ENCODE results near the gene TFF2. TPM values are rescaled to one million over a fixed set of nuclear protein-coding genes. Genes with fewer than 3 reads are reported as not detected.

TFF2 gene
- total RNA-seq, 1 donor from 2014 or later, result not detected

DNA sequence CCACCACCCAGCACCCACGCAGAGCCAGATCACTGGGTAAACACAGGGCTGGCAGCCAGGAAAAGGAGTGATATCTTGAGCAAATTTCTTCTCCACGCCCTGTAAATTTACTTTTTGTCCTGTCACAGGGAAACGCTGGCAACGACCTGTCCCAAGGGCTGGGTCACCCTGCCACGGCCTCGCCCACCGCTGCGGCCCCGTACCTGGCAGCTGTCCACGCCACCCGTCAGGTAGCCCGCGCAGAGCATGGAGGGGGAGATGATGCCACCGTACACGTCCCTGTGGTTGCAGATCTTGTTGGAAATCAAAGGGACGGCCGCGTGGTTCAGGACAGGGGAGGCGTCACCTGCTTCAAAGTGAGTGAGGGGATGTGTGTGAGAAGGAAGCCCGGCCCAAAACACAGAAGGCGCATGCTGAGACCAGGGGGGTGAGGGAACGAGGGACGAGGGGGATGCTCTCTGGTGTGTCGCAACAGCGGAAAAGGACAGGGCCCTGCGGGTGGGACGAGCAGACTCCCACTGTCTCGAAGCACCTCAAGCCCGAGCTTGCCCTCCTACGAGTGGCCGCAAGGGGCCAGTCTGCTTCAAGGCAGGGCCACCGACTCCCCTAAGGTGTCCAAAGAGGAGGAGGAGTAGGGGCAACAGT lies 25.7 kb upstream of the TFF2 start:
- Mint-ChIP-seq H3K36me3 (ENCODE audit: low read depth, unreplicated experiment) (no peaks in the 10 kb centered on the region), H3K27ac (ENCODE audit: unreplicated experiment) (no peak overlapping the region), H3K4me3 (ENCODE audit: unreplicated experiment) (no peak overlapping the region), H3K27me3 (ENCODE audit: unreplicated experiment) (peaks cover 16% of the 10 kb centered on the region), H3K9me3 (ENCODE audit: unreplicated experiment) (no peaks in the 10 kb centered on the region), H3K4me1 (ENCODE audit: unreplicated experiment) (no peaks in the 10 kb centered on the region)
- DNase-seq (ENCODE audit: low spot score), result no peak
- TF ChIP-seq, protein P1, sequence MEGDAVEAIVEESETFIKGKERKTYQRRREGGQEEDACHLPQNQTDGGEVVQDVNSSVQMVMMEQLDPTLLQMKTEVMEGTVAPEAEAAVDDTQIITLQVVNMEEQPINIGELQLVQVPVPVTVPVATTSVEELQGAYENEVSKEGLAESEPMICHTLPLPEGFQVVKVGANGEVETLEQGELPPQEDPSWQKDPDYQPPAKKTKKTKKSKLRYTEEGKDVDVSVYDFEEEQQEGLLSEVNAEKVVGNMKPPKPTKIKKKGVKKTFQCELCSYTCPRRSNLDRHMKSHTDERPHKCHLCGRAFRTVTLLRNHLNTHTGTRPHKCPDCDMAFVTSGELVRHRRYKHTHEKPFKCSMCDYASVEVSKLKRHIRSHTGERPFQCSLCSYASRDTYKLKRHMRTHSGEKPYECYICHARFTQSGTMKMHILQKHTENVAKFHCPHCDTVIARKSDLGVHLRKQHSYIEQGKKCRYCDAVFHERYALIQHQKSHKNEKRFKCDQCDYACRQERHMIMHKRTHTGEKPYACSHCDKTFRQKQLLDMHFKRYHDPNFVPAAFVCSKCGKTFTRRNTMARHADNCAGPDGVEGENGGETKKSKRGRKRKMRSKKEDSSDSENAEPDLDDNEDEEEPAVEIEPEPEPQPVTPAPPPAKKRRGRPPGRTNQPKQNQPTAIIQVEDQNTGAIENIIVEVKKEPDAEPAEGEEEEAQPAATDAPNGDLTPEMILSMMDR (IDR thresholded peaks at IDR 0.05; ENCODE audit: unreplicated experiment), result no peak

DNA sequence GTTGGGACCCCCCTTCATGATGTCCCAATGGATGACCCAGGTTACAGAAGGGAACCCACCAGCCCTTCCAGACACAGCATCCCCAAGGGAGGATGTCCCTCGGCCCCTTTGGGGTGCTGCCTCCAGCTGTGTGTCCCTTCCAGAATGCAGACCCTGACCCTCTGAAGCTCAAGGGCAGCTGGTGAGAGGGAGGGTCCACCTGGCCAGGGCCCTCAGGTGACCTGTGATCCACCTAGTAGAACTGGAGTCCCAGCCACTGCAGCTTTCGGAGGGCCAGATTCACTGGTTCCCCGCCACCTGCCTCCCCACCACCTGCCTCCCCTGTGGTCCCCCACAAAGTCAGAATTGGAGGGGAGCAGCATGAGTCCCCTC lies 25.2 kb upstream of the TFF2 start:
- TF ChIP-seq, protein P1 (IDR thresholded peaks at IDR 0.05; ENCODE audit: unreplicated experiment), result no peak
- H3K4me1 Mint-ChIP-seq (ENCODE audit: unreplicated experiment), result no peaks in the 10 kb centered on the region
- H3K36me3 Mint-ChIP-seq (ENCODE audit: low read depth, unreplicated experiment), result no peaks in the 10 kb centered on the region
- H3K4me3 Mint-ChIP-seq (ENCODE audit: unreplicated experiment), result no peak overlapping the region
- DNase-seq (ENCODE audit: low spot score), result no peak
- peaks cover 21% of the 10 kb centered on the region for H3K27me3 Mint-ChIP-seq (ENCODE audit: unreplicated experiment)
- no peak overlapping the region for H3K27ac Mint-ChIP-seq (ENCODE audit: unreplicated experiment)
- no peaks in the 10 kb centered on the region for H3K9me3 Mint-ChIP-seq (ENCODE audit: unreplicated experiment)

DNA sequence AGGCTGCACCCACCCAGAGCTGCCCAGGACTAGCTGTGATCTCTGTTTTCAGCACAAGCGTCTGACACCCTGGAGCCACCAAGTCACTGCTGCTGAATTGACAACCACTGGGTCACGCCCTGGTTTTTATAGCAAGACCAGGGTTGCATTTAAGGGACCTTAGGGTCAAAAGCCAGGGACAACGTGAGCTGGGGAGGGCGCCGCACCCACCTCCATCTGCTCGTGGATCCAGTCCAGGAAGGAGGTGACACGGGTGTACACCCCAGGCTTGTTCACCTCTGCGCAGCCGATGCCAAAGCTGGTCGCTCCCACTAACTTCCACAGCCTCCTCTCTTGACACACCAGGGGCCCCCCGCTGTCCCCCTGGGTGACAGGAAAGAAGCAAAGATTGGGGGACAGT lies 24.7 kb upstream of the TFF2 start:
- Mint-ChIP-seq H3K4me3 (ENCODE audit: unreplicated experiment) (no peak overlapping the region), H3K27ac (ENCODE audit: unreplicated experiment) (no peak overlapping the region), H3K27me3 (ENCODE audit: unreplicated experiment) (peaks cover 21% of the 10 kb centered on the region), H3K36me3 (ENCODE audit: low read depth, unreplicated experiment) (no peaks in the 10 kb centered on the region), H3K4me1 (ENCODE audit: unreplicated experiment) (no peaks in the 10 kb centered on the region), H3K9me3 (ENCODE audit: unreplicated experiment) (no peaks in the 10 kb centered on the region)
- no peak for DNase-seq (ENCODE audit: low spot score)
- TF ChIP-seq, protein P1 (IDR thresholded peaks at IDR 0.05; ENCODE audit: unreplicated experiment), result no peak

DNA sequence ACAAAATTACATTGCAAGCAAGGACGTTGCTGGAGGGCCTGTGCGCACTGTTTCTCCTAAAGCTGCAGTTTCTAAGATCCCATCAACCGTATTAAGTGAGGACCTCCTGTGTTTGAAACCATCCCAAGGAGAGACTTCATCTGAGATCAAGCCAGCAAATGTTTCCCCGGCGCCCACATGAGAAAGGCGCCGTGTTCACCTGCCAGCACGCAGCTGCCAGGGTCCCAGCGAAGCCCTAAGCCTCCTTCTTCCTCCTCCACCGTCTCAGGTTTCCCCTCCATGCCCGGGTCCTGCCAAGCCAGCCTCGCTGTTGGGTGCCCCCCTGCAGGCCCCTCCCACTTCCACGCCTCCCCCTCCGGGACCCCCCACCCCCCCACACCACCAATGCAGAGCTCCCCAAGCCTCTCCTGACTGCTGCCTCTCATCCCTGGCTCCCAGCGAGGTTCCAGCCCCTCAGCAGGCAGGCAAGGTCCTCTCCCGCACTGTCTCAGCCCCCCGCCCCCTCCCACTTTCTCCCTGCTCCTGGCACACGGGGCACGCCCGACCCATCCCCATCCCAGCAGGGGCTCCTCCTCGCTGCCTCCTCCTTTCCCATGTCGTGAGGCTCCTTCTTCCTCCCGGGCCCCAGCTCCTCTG lies 24.2 kb upstream of the TFF2 start:
- Mint-ChIP-seq H3K27me3 (ENCODE audit: unreplicated experiment) (peaks cover 21% of the 10 kb centered on the region), H3K9me3 (ENCODE audit: unreplicated experiment) (no peaks in the 10 kb centered on the region), H3K4me1 (ENCODE audit: unreplicated experiment) (no peaks in the 10 kb centered on the region), H3K4me3 (ENCODE audit: unreplicated experiment) (no peak overlapping the region), H3K36me3 (ENCODE audit: low read depth, unreplicated experiment) (no peaks in the 10 kb centered on the region), H3K27ac (ENCODE audit: unreplicated experiment) (no peak overlapping the region)
- TF ChIP-seq, protein P1 (IDR thresholded peaks at IDR 0.05; ENCODE audit: unreplicated experiment), result no peak
- DNase-seq (ENCODE audit: low spot score), result no peak

DNA sequence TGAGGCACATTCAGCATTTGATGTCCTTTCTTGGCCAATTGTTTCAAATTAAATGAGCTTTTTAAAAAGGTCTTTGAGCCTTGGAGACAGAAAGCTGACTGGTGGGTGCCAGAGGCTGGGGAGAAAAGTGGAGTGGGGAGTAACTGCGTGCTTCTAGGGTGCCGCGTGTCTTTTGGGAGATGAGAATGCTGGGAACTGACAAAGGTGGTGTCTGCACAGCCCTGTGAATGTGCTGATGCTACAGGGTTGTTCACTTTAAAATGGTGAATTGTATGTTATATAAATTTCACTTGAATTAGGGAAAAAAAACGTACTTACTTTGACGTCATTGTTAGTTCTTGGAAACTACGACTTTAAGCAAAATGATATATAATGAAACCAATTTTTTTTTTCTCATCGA lies 23.7 kb upstream of the TFF2 start:
- Mint-ChIP-seq H3K27me3 (ENCODE audit: unreplicated experiment) (peaks cover 21% of the 10 kb centered on the region), H3K9me3 (ENCODE audit: unreplicated experiment) (no peaks in the 10 kb centered on the region), H3K36me3 (ENCODE audit: low read depth, unreplicated experiment) (no peaks in the 10 kb centered on the region), H3K4me3 (ENCODE audit: unreplicated experiment) (no peak overlapping the region), H3K27ac (ENCODE audit: unreplicated experiment) (peak overlapping the region; percentile 57), H3K4me1 (ENCODE audit: unreplicated experiment) (no peaks in the 10 kb centered on the region)
- no peak for DNase-seq (ENCODE audit: low spot score)
- TF ChIP-seq, protein P1 (IDR thresholded peaks at IDR 0.05; ENCODE audit: unreplicated experiment), result no peak
